D341Med (cell line): Measurements from ENCODE around the gene TAF11L8.
"Not testable (repeated sequence)": the region's sequence is repeated elsewhere in the genome, so short reads cannot be mapped to it uniquely, and the experiment has no call there.

Experiments
- DNase-seq: peaks from one replicate; pipeline ENCODE4 v3.0.0; 2012; ENCODE audit warnings: low spot score

Gene TAF11L8

GRCh38 chr5:17590860-17591259 lies at the start of gene TAF11L8:
TSS of gene TAF11L8 (minus strand) at chr5:17590960.
- not testable (repeated sequence) for DNase-seq

GRCh38 chr5:17634160-17634559 lies 43.4 kb upstream of the TAF11L8 start, which contains the start of gene TAF11L14:
TSS of gene TAF11L14 (plus strand) at chr5:17634460.
- DNase-seq, result no peak

GRCh38 chr5:17631788-17632187 lies 41.0 kb upstream of the TAF11L8 start, which contains the start of gene TAF11L13:
TSS of gene TAF11L13 (plus strand) at chr5:17632088.
- DNase-seq, result not testable (repeated sequence)

GRCh38 chr5:17625686-17626085 lies 34.9 kb upstream of the TAF11L8 start:
- DNase-seq, result no peak

- no peak for DNase-seq
These were observed 29.9 kb upstream of the TAF11L8 start for GRCh38 chr5:17620627-17621026.

GRCh38 chr5:17619354-17619753 lies 28.6 kb upstream of the TAF11L8 start:
- no peak for DNase-seq

- DNase-seq, result no peak
These were observed 24.3 kb upstream of the TAF11L8 start for GRCh38 chr5:17614872-17615605.

- DNase-seq, result not testable (repeated sequence)
These were observed 19.3 kb upstream of the TAF11L8 start, which contains the start of gene TAF11L12 for GRCh38 chr5:17610092-17610491. TSS of gene TAF11L12 (plus strand) at chr5:17610392.

GRCh38 chr5:17607461-17607860 lies 16.7 kb upstream of the TAF11L8 start:
- DNase-seq, result not testable (repeated sequence)

- no peak for DNase-seq
These were observed 14.2 kb upstream of the TAF11L8 start for GRCh38 chr5:17604951-17605350.

GRCh38 chr5:17603880-17604279 lies 13.1 kb upstream of the TAF11L8 start, which contains the start of gene TAF11L11:
TSS of gene TAF11L11 (plus strand) at chr5:17604183.
- DNase-seq, result not testable (repeated sequence)

- DNase-seq, result not testable (repeated sequence)
These were observed 7.0 kb upstream of the TAF11L8 start, which contains the start of gene TAF11L10 for GRCh38 chr5:17597728-17598127. TSS of gene TAF11L10 (minus strand) at chr5:17597828.

GRCh38 chr5:17594255-17594654 lies 3.5 kb upstream of the TAF11L8 start, which contains the start of gene TAF11L9:
TSS of gene TAF11L9 (minus strand) at chr5:17594394.
- not testable (repeated sequence) for DNase-seq

- DNase-seq, result not testable (repeated sequence)
These were observed 5.1 kb downstream of the TAF11L8 start, which contains the start of gene TAF11L7 for GRCh38 chr5:17585658-17586057. TSS of gene TAF11L7 (minus strand) at chr5:17585758.
